Measurements from ENCODE around the gene POLL.
"Not testable (repeated sequence)": the region's sequence is repeated elsewhere in the genome, so short reads cannot be mapped to it uniquely, and the experiment has no call there.

The POLL gene

DNA sequence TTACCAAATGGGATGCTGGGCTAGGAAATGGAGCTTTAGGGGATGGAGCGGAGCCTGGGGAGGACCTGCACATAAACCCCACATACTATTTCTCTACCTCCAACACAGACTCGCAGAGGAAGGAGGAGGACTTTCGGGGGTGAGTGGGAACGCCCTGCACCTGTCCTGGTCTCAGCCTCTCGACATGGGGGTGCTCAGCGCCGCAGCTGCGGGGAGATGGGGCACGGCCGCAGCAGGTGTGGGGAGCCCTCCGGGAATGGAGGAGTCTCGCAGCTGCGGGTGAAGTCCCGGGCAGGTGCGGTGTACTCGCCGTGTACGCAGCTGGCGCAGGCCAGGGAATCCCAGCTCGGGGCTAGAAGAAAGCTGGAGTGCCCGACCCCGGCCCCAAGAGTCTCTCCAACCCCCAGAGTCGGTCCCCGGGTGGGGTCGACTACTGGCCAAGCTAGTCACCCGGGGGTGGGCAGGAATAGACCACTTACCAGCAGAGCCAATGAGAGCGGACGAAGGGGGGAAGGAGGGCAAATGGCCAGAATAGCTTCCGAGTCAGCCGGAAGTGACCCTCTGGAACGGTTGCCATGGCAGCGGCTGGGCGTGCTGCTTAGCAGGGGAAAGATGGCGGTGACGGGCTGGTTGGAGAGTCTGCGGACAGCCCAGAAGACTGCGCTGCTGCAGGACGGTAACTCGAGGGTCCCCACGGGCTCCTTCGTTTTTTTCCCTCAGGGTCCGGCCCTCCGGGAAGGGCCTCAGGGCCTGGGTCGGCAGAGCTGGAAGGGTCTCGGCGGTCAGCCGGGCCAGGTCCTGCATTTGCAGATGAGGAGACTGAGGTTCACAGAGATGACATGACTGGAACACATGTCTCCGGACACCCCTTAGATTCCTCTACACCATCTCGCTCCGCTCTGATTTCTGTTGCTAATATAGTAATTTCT is at the start of gene POLL, which contains the start of gene DPCD:
TSS of gene POLL (minus strand) at position 533 of the 929 bp plus-strand sequence. CDS start 897 bp downstream, outside the sequence.
TSS of gene DPCD (plus strand) at position 597 of the 929 bp plus-strand sequence. CDS start at position 613, 16 bp downstream.
- peak; percentile 79 to 85 for DNase-seq

- DNase-seq, result not testable (repeated sequence)
Observed at GRCh38 chr10:101633510-101633909, 45.5 kb upstream of the POLL start.

- no peak for DNase-seq
Observed at GRCh38 chr10:101631821-101632475, 43.9 kb upstream of the POLL start.

DNA sequence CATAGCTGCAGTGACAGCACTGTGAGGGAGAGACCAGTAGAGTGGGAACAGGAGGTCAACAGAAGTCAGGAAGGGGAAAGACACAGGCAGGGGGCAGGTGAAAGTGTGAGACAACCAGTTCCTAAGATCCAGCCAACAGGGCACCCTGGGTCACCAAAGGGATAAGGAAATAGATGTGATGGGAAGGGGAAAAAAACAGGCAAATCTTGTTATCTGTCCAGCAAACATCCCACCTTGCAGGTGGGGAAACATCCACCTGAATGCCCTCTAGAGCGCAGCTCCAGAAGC is 42.5 kb upstream of the POLL start:
- no peak for DNase-seq

DNA sequence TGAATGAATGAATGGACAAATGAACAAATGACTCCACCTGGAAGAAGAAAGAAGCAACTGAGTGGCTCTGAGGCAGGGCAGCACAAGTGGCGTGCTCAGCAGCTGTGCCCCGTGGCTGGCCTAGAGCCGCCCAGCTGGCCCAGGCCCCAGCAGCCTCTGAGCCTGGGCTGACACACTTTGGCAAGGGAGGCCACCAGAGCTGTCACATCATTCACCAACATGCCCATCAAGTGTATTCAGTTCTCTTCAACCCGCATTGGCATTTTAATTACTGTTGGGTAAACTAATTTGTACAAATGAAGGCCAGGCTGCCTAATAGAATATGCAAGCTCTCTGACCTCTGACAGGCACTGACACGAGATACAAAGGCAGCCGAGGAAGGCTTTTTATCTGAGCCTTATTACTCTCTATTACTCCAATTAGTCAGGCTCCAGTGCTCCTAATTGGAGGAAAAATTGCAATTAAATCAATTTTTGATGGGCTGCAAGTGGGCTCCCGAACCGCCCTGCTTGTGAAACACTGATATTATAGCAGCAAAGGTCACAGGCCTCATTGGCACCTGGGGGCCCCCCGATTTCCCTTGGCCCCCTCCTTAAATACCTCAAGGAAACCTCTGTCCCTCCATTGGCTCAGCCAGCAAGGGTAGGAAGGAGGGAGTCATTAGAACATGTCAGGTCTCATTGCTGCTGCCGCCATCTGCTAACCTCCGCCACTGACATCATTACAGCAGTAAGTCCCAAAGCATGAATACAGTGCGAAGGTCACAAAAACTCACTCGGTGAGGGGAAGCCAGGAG is 42.0 kb upstream of the POLL start:
- no peak for DNase-seq

DNA sequence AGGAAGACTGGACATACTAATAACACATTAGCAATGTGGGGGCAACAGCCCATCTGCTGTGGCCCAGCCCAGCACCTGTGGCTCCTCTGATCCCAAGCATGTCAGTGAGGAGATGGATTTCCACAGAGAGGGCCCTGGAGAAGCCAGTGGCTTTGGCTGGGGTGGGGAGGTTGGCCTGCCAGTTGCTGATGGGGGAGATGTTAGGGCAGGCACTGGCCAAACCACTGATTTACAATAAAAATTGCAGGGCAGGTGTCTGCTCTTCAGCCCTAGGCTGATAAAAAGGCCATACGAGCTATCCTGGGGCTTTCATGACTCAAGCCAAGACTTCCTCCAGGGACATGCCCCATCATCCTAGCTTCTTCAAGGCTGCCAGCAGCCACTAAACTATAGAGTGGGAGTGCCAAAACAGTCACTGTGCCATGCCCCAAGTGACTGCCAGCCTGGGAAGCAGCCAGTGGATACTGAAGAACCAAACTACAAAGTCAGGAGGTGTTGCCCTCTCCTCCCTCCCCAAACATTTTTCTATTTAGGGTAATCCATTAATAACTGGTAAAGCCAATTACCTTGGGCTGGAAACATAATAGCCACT is 37.9 kb upstream of the POLL start:
- no peak for DNase-seq

GRCh38 chr10:101624526-101625102 is 36.6 kb upstream of the POLL start:
- DNase-seq, result no peak

DNA sequence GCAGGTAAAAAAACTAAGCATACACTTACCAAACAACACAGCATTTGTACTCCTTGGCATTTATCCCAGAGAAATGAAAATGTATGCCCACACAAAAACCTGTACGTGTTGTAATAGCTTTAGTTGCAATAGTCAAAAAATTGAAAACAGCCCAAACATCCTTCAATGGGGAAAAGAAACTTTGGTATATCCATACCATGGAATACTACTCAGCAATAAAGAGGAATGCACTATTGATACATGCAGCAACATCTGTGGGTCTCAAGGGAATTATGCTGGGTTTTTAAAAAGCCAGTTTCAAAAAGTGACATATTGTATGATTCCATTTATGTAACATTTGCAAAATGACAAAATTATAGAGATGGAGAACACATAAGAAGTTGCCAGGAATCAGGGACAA is 35.5 kb upstream of the POLL start:
- DNase-seq, result no peak

DNA sequence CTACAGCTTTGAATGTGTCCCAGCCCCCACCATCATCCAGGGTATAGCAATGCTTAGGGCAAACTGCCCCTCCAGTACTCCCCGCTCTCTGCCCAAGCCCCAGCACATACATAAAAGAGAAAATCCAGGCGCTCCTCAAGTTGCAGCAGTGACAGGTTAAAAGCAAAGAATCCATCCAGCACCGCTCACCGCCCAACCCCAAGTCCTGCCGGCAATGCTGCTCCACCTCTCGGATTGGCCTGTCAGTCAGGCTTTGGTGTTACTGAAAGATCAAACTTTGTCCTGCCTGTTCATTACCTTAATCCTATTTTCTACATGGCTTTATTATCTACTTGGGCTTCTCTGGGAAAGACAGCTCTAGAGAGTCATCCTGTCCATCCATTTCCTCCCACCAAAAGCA is 31.9 kb upstream of the POLL start:
- no peak for DNase-seq

GRCh38 chr10:101618871-101619270 is 30.8 kb upstream of the POLL start:
- no peak for DNase-seq

DNA sequence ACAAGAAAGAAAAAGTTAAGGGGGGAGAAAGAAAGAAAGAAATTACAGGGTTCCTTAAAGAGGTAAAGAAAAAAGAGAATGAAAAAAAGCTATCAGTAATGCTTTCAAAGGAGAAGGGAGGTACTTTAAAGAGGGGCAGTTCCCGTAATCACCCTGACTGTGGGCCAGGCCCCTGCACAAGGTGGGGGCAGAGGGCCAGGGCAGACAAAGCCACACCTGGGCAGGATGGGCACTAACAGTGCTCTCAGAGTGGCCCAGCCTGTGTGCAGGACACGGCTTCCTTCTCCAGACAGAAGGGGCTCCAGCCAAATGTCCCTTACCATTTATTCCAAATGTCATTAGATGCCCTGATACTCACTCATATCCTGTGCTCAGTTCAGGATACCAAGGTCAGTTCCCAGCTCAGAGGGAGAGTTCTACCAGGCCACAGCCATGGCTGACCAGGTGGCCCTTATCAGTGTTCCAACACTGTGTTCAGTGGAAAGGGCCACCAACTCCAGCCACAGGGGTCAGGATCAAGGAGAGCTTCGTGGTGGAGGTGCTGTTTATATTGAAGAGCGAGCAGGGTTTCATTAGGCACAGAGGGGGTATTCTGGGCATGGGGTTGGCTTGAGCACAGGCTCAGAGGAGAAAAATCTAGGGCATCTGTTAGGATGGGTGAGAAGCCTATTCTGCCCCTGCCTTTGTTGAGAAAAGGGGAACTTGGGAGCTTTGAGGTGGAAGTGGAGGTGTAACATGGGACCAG is 29.9 kb upstream of the POLL start:
- DNase-seq, result no peak

- DNase-seq, result no peak
Observed at GRCh38 chr10:101617102-101617823, 29.2 kb upstream of the POLL start.

GRCh38 chr10:101616415-101617101 is 28.5 kb upstream of the POLL start:
- no peak for DNase-seq

DNA sequence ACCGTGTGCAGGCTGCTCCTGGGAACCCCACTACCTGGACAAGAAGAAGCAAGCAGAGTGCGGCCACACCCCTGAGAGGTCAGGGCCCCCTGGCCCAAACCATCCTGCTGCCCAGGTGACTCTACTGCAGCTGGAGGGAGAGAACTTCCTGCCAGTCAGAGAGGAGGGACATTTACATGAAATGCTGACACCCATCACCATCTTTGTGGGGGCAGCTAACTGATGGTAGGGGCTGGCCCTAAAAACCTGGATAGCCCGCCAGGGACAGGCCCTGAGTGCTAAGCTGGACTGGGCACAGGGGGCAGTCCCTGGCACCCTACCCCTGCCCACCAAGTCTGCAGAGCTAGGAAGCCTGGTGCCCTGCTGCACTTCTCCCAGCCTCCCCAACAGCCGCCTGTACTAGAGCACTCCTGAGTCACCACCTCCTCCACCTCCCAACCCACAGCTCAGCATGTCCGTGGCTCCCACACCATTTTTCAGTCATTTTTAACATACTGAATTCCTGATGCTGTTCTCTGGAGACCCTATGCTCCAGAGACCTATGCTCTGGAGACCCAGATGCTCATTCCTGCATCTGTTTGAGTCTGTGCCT is 27.6 kb upstream of the POLL start:
- DNase-seq, result no peak

DNA sequence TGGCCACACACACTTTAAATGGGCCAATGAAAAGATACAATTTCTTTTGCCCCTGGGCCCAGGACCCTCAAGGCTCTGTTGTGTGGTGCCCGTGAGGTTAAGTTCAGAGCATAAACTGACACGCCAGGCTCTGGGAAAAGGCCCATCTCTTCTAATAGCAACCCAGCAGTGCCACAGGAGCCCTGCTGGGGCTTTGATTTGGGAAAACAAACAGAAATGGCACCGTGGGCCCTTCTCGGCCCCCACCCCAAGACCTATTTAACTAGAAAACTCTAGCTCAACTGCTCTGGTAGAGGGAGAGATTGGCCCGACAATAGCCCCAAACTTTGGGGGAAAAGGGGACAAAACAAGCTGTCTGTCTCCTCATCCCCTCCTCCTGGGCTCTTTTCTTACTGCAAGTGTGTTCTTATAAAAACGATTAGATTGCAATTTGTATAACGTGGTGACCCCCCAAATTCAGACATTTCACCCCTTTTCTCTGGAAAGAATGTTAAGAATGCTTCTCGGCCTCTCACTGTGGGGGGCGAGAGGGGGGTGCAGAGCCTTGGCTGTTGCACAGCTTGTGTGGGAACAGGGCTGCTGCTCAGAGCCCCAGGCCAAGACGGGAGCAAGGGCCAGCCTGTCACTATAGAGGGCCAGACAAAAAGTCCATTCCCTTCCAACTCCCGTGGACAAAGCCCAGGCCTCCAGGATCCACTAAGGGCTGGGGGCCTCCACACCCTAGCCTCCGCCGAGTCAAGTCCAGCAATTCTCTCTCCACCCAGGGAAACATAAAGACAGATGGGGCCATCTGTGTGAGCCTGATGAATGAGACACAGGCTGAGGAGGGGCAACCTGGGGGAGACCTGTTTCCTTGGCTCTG is 26.8 kb upstream of the POLL start:
- no peak for DNase-seq

- no peak for DNase-seq
Observed at GRCh38 chr10:101613646-101614045, 25.6 kb upstream of the POLL start.

DNA sequence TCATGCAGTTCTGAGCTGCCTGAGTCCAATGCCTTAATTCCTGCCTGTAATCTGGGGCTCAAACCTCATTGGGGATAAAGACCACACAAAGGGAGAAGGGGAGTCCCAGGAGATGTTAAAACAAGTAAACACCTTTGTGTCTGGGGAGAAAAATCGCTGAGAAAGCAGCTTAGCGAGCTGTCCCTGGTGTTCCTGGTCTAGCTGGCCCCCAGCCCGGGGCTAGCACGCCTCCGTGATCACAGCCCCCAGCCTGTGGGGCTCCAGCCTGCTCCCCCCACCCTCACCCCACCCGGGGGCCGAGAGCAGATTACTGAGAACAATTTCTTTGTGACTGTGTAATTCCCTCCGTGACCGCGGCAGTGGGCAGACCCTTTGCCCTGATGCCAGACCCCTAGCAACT is 24.8 kb upstream of the POLL start:
- no peak for DNase-seq

GRCh38 chr10:101612086-101612485 is 24.0 kb upstream of the POLL start:
- no peak for DNase-seq

Measured in AML-193 (cell line).